HCT116 (cell line): Measurements from ENCODE around the gene SYNDIG1. TPM values are rescaled to one million over a fixed set of nuclear protein-coding genes. Genes with fewer than 3 reads are reported as not detected.

Experiments used
- ATAC-seq: fragments of 200-7000 bp; cut with Tn5 transposase; 2 replicates; pipeline ENCODE4 v1.9.1; 2020; ENCODE audit warnings: mild to moderate bottlenecking, moderate library complexity
- BruUV-seq: library from RNA; stranded (reverse); fragments of 400-500 nt; replicated peaks from 2 replicates; lab custom pipeline; 2021; lab: Mats Ljungman, UMichigan
- CTCF ChIA-PET: fragments of 300-600 bp; sonication (Branson Sonifier 250); formaldehyde crosslinking; loops from one replicate; lab custom pipeline; 2021; ENCODE audit warnings: antibody characterized with exemption; lab: Charles Lee
- POLR2A ChIA-PET: fragments of 300-600, 350-600 bp; sonication (Branson Sonifier 250); formaldehyde crosslinking; loops from one replicate; lab custom pipeline; 2021; ENCODE audit warnings: antibody characterized with exemption; lab: Charles Lee
- RAD21 ChIA-PET, 2 experiments: fragments of 300-600 bp; sonication (Branson Sonifier 250); formaldehyde crosslinking; loops; one replicate each; lab custom pipeline; 2023; ENCODE audit warnings: low total read pairs in 2 of 2; ENCODE audit not compliant: uncharacterized antibody in 2 of 2, unreplicated experiment in 2 of 2, low non-redundant PET in 1 of 2; lab: Charles Lee
- DNase-seq: peaks from one replicate; pipeline ENCODE4 v3.0.0-alpha.2; 2010; ENCODE audit warnings: low read depth, low spot score
- H2AFZ ChIP-seq: fragments of 200-600 bp; shearing (Covaris generic), sonication (generic); 2 replicates; pipeline ENCODE4 v1.6.1; 2017; ENCODE audit warnings: low read depth, mixed run types, mixed read lengths, antibody characterized with exemption, low read length; ENCODE audit not compliant: poor library complexity, severe bottlenecking
- H3K27ac ChIP-seq: 2 replicates; pipeline ENCODE4 v1.5.1; 2012; ENCODE audit warnings: low read depth, low read length
- H3K27me3 ChIP-seq: fragments of 200-600 bp; sonication (generic); 2 replicates; pipeline ENCODE4 v1.6.1; 2016; ENCODE audit warnings: mixed run types, low read length, mixed read lengths; ENCODE audit not compliant: insufficient read depth
- H3K36me3 ChIP-seq, 2 experiments: fragments of 200-500 bp in 1 of 2; fragments of 200-600 bp in 1 of 2; sonication (Bioruptor generic) in 1 of 2; sonication (generic) in 1 of 2; 2 replicates each; pipeline versions ENCODE4 v1.5.1 to v1.6.1; 2014 to 2016; ENCODE audit warnings: low read length in 2 of 2, inconsistent platforms in 1 of 2, mixed read lengths in 1 of 2, mixed run types in 1 of 2; ENCODE audit not compliant: insufficient read depth in 2 of 2, control insufficient read depth in 1 of 2
- H3K4me1 ChIP-seq, 2 experiments: fragments of 200-600 bp in 1 of 2; sonication (generic) in 1 of 2; 2 replicates each; pipeline versions ENCODE4 v1.5.1 to v1.6.1; 2012 to 2017; ENCODE audit warnings: low read length in 2 of 2, inconsistent platforms in 1 of 2, mild to moderate bottlenecking in 1 of 2, mixed read lengths in 1 of 2, mixed run types in 1 of 2, moderate library complexity in 1 of 2; ENCODE audit not compliant: insufficient read depth in 2 of 2, control insufficient read depth in 1 of 2
- H3K4me2 ChIP-seq: fragments of 200-600 bp; sonication (generic); 2 replicates; pipeline ENCODE4 v1.6.1; 2017; ENCODE audit warnings: mixed run types, low read length, mixed read lengths
- H3K4me3 ChIP-seq, 2 experiments: fragments of 200-600 bp in 1 of 2; sonication (generic) in 1 of 2; replicated peaks in 1 of 2; 2 replicates each; pipeline ENCODE4 v1.5.1; 2011 to 2016; ENCODE audit warnings: low read length in 2 of 2, control low read depth in 1 of 2, low read depth in 1 of 2, mild to moderate bottlenecking in 1 of 2, mixed read lengths in 1 of 2, mixed run types in 1 of 2
- H3K79me2 ChIP-seq: fragments of 200-600 bp; sonication (generic); 2 replicates; pipeline ENCODE4 v1.6.1; 2017; ENCODE audit warnings: mild to moderate bottlenecking, mixed run types, low read length, moderate library complexity, mixed read lengths; ENCODE audit not compliant: insufficient read depth
- H3K9ac ChIP-seq: fragments of 200-600 bp; sonication (generic); 2 replicates; pipeline ENCODE4 v1.6.1; 2016; ENCODE audit warnings: low read length, mixed read lengths
- H3K9me2 ChIP-seq: fragments of 200-600 bp; sonication (generic), shearing (Covaris generic); 2 replicates; pipeline ENCODE4 v1.6.1; 2017; ENCODE audit warnings: mixed run types, mild to moderate bottlenecking, moderate library complexity; ENCODE audit not compliant: insufficient read depth
- H3K9me3 ChIP-seq, 2 experiments: fragments of 200-500 bp in 1 of 2; fragments of 200-600 bp in 1 of 2; sonication (Bioruptor generic) in 1 of 2; sonication (generic) in 1 of 2; 2 replicates each; pipeline ENCODE4 v1.6.1; 2014 to 2017; ENCODE audit warnings: low read length in 2 of 2, mixed read lengths in 2 of 2, inconsistent platforms in 1 of 2, low read depth in 1 of 2, mild to moderate bottlenecking in 1 of 2, mixed run types in 1 of 2, moderate library complexity in 1 of 2; ENCODE audit not compliant: control insufficient read depth in 1 of 2, insufficient read depth in 1 of 2
- H4K20me1 ChIP-seq: fragments of 200-600 bp; sonication (generic), shearing (Covaris generic); 2 replicates; pipeline ENCODE4 v1.6.1; 2017; ENCODE audit warnings: mixed run types, mild to moderate bottlenecking, moderate library complexity; ENCODE audit not compliant: insufficient read depth
- CBX3 ChIP-seq: IDR thresholded peaks from 2 replicates; pipeline ENCODE4 v1.6.1; 2012; ENCODE audit warnings: low read depth
- CEBPB ChIP-seq: IDR thresholded peaks from 2 replicates; pipeline ENCODE4 v1.6.1; 2012; ENCODE audit warnings: low read depth
- ELF1 ChIP-seq: IDR thresholded peaks from 2 replicates; pipeline ENCODE4 v1.6.1; 2012; ENCODE audit warnings: low read depth, borderline replicate concordance
- EZH2 ChIP-seq: fragments of 200-600 bp; sonication (generic); IDR thresholded peaks from 2 replicates; pipeline ENCODE4 v1.6.1; 2017; ENCODE audit warnings: antibody characterized with exemption, mixed run types
- EZH2phosphoT487 ChIP-seq: fragments of 200-600 bp; IDR thresholded peaks from 2 replicates; pipeline ENCODE4 v1.6.1; 2018; ENCODE audit warnings: antibody characterized with exemption, borderline replicate concordance
- JUND ChIP-seq: IDR thresholded peaks from 2 replicates; pipeline ENCODE4 v1.6.1; 2012
- RAD21 ChIP-seq: IDR thresholded peaks from 2 replicates; pipeline ENCODE4 v1.6.1; 2012; ENCODE audit warnings: low read depth, mild to moderate bottlenecking
- SIN3A ChIP-seq: IDR thresholded peaks from 2 replicates; pipeline ENCODE4 v1.6.1; 2012; ENCODE audit warnings: low read depth
- SP1 ChIP-seq: IDR thresholded peaks from 2 replicates; pipeline ENCODE4 v1.6.1; 2012; ENCODE audit warnings: low read depth
- SRF ChIP-seq: IDR thresholded peaks from 2 replicates; pipeline ENCODE4 v1.6.1; 2012; ENCODE audit warnings: low read depth
- YY1 ChIP-seq: IDR thresholded peaks from 2 replicates; pipeline ENCODE4 v1.6.1; 2011; ENCODE audit warnings: low read length, low read depth, moderate library complexity, mild to moderate bottlenecking; ENCODE audit not compliant: insufficient replicate concordance; ENCODE audit errors: extremely low read depth
- ZBTB33 ChIP-seq: IDR thresholded peaks from 2 replicates; pipeline ENCODE4 v1.6.1; 2011; ENCODE audit warnings: mild to moderate bottlenecking, low read length, moderate library complexity; ENCODE audit not compliant: insufficient replicate concordance; ENCODE audit errors: extremely low read depth
- ZFX ChIP-seq: fragments of 450-650 bp; IDR thresholded peaks from 2 replicates; pipeline ENCODE4 v1.6.1; 2017
- intact Hi-C: fragments of 100-400 bp; cut with micrococcal nuclease; formaldehyde crosslinking; loops from 2 replicates; pipeline ENCODE4 v1.10.0; 2022
- total RNA-seq: library from RNA; stranded (reverse); gene quantifications from one replicate; pipeline ENCODE4 v1.2.1, GENCODE V29; 2021; ENCODE audit not compliant: unreplicated experiment
- TF ChIP-seq, protein P1 (sequence below): IDR thresholded peaks from 2 replicates; pipeline ENCODE4 v1.6.1; 2012
- TF ChIP-seq, protein P2 (sequence below): IDR thresholded peaks from 2 replicates; pipeline ENCODE4 v1.6.1; 2012

SYNDIG1 gene
- total RNA-seq, 1 experiment from 2014 or later = not detected

GRCh38 chr20:24488064-24488799, 18.8 kb downstream of the SYNDIG1 start:
- CTCF ChIA-PET = no interaction called here
- POLR2A ChIA-PET = no interaction called here
- Histone ChIP-seq H3K9ac (no peak overlapping the region), H3K36me3 (no peaks in the 10 kb centered on the region), H4K20me1 (no peaks in the 10 kb centered on the region), H3K79me2 (no peaks in the 10 kb centered on the region), H3K4me3 (no peak overlapping the region), H3K4me1 (no peaks in the 10 kb centered on the region), H2AFZ (no peak overlapping the region), H3K27ac (no peak overlapping the region), H3K4me2 (no peak overlapping the region), H3K9me2 (no peaks in the 10 kb centered on the region), H3K27me3 (no peaks in the 10 kb centered on the region), H3K9me3 (no peaks in the 10 kb centered on the region)
- DNase-seq = no peak
- RAD21 ChIA-PET = no interaction called here
- no peak for ATAC-seq
- BruUV-seq = no TSS peak
- intact Hi-C loops = no loop called here
- no peak for TF ChIP-seq SIN3A
- TF ChIP-seq CEBPB = no peak
- TF ChIP-seq SRF = no peak
- no peak for TF ChIP-seq JUND
- TF ChIP-seq ZFX = no peak
- no peak for TF ChIP-seq ZBTB33

GRCh38 chr20:24488800-24489175, 19.4 kb downstream of the SYNDIG1 start:
- H3K9me3 ChIP-seq = no peaks in the 10 kb centered on the region
- POLR2A ChIA-PET = no interaction called here
- CTCF ChIA-PET = no interaction called here
- DNase-seq = no peak
- no peak overlapping the region for H3K27ac ChIP-seq
- no peaks in the 10 kb centered on the region for H3K4me1 ChIP-seq
- no peaks in the 10 kb centered on the region for H3K27me3 ChIP-seq
- H3K4me3 ChIP-seq = no peak overlapping the region
- TF ChIP-seq JUND = no peak
- TF ChIP-seq SIN3A = no peak
- TF ChIP-seq, protein P1, sequence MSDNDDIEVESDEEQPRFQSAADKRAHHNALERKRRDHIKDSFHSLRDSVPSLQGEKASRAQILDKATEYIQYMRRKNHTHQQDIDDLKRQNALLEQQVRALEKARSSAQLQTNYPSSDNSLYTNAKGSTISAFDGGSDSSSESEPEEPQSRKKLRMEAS = no peak
- TF ChIP-seq, protein P2, sequence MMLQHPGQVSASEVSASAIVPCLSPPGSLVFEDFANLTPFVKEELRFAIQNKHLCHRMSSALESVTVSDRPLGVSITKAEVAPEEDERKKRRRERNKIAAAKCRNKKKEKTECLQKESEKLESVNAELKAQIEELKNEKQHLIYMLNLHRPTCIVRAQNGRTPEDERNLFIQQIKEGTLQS = no peak
- no peak for TF ChIP-seq RAD21
- no peak for TF ChIP-seq ZFX
- no peak for TF ChIP-seq CBX3
- no peak for TF ChIP-seq ELF1
- TF ChIP-seq EZH2phosphoT487 = no peak
- TF ChIP-seq SP1 = no peak
- no peak for TF ChIP-seq EZH2
- no peak for TF ChIP-seq YY1
- no TSS peak for BruUV-seq
- no peak overlapping the region for H2AFZ ChIP-seq
- no peak overlapping the region for H3K9ac ChIP-seq
- RAD21 ChIA-PET = no interaction called here
- no peaks in the 10 kb centered on the region for H4K20me1 ChIP-seq
- H3K9me2 ChIP-seq = no peaks in the 10 kb centered on the region
- H3K4me2 ChIP-seq = no peak overlapping the region
- no peak for ATAC-seq
- H3K79me2 ChIP-seq = no peaks in the 10 kb centered on the region
- intact Hi-C loops = no loop called here
- H3K36me3 ChIP-seq = no peaks in the 10 kb centered on the region
